Ramos (cell line): ENCODE data around the gene STK32B.

ENCODE experiments used
- in situ Hi-C: fragments of 300-500 bp; cut with MboI; formaldehyde crosslinking; loops from one replicate; pipeline ENCODE4 v1.14.3; 2022; ENCODE audit warnings: low sequenced_read_pairs; ENCODE audit not compliant: unreplicated experiment

STK32B gene

GRCh38 chr4:5198656-5199541 lies 147.6 kb downstream of the STK32B start:
- in situ Hi-C loops = no loop called here

GRCh38 chr4:5199912-5200311 lies 148.6 kb downstream of the STK32B start:
- in situ Hi-C loops = no loop called here

GRCh38 chr4:5200513-5200912 lies 149.2 kb downstream of the STK32B start:
- in situ Hi-C loops = no loop called here

- in situ Hi-C loops = no loop called here
Measured at GRCh38 chr4:5203309-5203992, 152.2 kb downstream of the STK32B start.

GRCh38 chr4:5203993-5204310 lies 152.7 kb downstream of the STK32B start:
- in situ Hi-C loops = no loop called here

GRCh38 chr4:5204781-5205180 lies 153.5 kb downstream of the STK32B start:
- in situ Hi-C loops = no loop called here

GRCh38 chr4:5206016-5206790 lies 154.9 kb downstream of the STK32B start:
- in situ Hi-C loops = no loop called here

- in situ Hi-C loops = no loop called here
Measured at GRCh38 chr4:5209862-5210261, 158.6 kb downstream of the STK32B start.

GRCh38 chr4:5211282-5211839 lies 160.1 kb downstream of the STK32B start:
- in situ Hi-C loops = no loop called here

GRCh38 chr4:5212255-5213013 lies 161.2 kb downstream of the STK32B start:
- in situ Hi-C loops = no loop called here

GRCh38 chr4:5213087-5213595 lies 161.9 kb downstream of the STK32B start:
- in situ Hi-C loops = no loop called here

- in situ Hi-C loops = no loop called here
Measured at GRCh38 chr4:5215321-5215720, 164.0 kb downstream of the STK32B start.

- in situ Hi-C loops = no loop called here
Measured at GRCh38 chr4:5217421-5217820, 166.1 kb downstream of the STK32B start.

GRCh38 chr4:5218376-5219069 lies 167.2 kb downstream of the STK32B start:
- in situ Hi-C loops = no loop called here

GRCh38 chr4:5220028-5220427 lies 168.7 kb downstream of the STK32B start:
- in situ Hi-C loops = no loop called here

GRCh38 chr4:5222047-5222446 lies 170.8 kb downstream of the STK32B start:
- in situ Hi-C loops = no loop called here

- in situ Hi-C loops = no loop called here
Measured at GRCh38 chr4:5222951-5223350, 171.7 kb downstream of the STK32B start.

GRCh38 chr4:5224340-5224739 lies 173.1 kb downstream of the STK32B start:
- in situ Hi-C loops = no loop called here

GRCh38 chr4:5232549-5232948 lies 181.3 kb downstream of the STK32B start:
- in situ Hi-C loops = no loop called here
